ENCODE data around the gene GABRP. TPM values are rescaled to one million over a fixed set of nuclear protein-coding genes. Genes with fewer than 3 reads are reported as not detected.

Gene GABRP
- polyA plus RNA-seq, 3 donors = not detected

DNA sequence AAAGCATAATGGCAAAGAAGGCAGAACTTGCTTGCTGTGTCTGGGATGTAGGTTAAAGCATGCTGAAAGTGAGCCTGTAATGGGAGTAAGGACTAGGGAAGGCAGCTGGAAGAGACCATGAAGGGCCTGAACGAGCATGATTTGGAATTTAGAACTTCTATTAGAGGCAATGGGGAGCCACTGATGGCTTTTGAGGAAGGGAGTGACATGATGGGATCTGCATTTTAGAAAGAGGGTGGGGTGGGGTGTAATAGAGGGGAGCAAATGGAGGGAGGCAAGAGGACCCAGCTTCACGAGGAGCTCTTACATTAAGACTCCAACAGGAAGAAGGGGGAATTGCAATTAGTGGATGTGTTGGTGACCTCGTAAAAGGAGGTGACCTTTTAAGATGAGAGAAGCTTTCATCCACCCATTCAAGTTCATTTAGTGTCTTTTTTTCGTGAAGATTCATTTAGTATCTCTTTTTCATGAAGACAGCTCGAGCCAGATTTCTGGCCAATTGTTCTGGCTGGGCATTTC lies 13.6 kb upstream of the GABRP start:
- intact Hi-C loops (cut with micrococcal nuclease) = no loop called here
- Histone ChIP-seq H3K9ac (ENCODE audit: insufficient read depth, low read length, poor library complexity, severe bottlenecking) (no peak overlapping the region), H3K27me3 (ENCODE audit: control insufficient read depth in 2 of 2, insufficient read depth in 2 of 2, low read length in 2 of 2) (no peaks in the 10 kb centered on the region), H3K79me2 (ENCODE audit: insufficient read depth, low read length) (no peaks in the 10 kb centered on the region), H3K9me3 (replicated peaks in 1 of 2; ENCODE audit: control insufficient read depth in 1 of 2, insufficient read depth in 1 of 2, low read length in 2 of 2) (no peaks in the 10 kb centered on the region), H3K4me1 (ENCODE audit: control insufficient read depth in 1 of 2, insufficient read depth in 2 of 2, low read length in 2 of 2) (no peaks in the 10 kb centered on the region), H4K20me1 (ENCODE audit: insufficient read depth, low read length) (no peaks in the 10 kb centered on the region), H3K4me3 (replicated peaks in 1 of 3; ENCODE audit: low read depth in 2 of 3, low read length in 3 of 3) (no peak overlapping the region), H3K4me2 (replicated peaks; ENCODE audit: extremely low read depth, low read length, poor library complexity, severe bottlenecking) (no peak overlapping the region), H3K27ac (ENCODE audit: low read depth in 1 of 2, low read length in 2 of 2) (no peak overlapping the region), H3K36me3 (replicated peaks in 1 of 2; ENCODE audit: control insufficient read depth in 1 of 2, insufficient read depth in 2 of 2, low read length in 2 of 2) (no peaks in the 10 kb centered on the region), H2AFZ (ENCODE audit: insufficient read depth, low read depth, low read length, poor library complexity, severe bottlenecking) (no peak overlapping the region)
- no peak for DNase-seq
- Mint-ChIP-seq H3K4me3 (no peak overlapping the region), H3K4me1 (no peaks in the 10 kb centered on the region), H3K27me3 (ENCODE audit: low read depth in 3 of 3) (peaks cover 5 to 16% (median 7%) of the 10 kb centered on the region in 3 donors), H3K9me3 (no peaks in the 10 kb centered on the region), H3K27ac (no peak overlapping the region), H3K36me3 (no peaks in the 10 kb centered on the region)
- WGBS (ENCODE audit: insufficient coverage) = 88% methylated on average over 2 of the region's 5 CpGs
- TF ChIP-seq, protein P1, sequence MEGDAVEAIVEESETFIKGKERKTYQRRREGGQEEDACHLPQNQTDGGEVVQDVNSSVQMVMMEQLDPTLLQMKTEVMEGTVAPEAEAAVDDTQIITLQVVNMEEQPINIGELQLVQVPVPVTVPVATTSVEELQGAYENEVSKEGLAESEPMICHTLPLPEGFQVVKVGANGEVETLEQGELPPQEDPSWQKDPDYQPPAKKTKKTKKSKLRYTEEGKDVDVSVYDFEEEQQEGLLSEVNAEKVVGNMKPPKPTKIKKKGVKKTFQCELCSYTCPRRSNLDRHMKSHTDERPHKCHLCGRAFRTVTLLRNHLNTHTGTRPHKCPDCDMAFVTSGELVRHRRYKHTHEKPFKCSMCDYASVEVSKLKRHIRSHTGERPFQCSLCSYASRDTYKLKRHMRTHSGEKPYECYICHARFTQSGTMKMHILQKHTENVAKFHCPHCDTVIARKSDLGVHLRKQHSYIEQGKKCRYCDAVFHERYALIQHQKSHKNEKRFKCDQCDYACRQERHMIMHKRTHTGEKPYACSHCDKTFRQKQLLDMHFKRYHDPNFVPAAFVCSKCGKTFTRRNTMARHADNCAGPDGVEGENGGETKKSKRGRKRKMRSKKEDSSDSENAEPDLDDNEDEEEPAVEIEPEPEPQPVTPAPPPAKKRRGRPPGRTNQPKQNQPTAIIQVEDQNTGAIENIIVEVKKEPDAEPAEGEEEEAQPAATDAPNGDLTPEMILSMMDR (IDR thresholded peaks at IDR 0.05) = no peak

DNA sequence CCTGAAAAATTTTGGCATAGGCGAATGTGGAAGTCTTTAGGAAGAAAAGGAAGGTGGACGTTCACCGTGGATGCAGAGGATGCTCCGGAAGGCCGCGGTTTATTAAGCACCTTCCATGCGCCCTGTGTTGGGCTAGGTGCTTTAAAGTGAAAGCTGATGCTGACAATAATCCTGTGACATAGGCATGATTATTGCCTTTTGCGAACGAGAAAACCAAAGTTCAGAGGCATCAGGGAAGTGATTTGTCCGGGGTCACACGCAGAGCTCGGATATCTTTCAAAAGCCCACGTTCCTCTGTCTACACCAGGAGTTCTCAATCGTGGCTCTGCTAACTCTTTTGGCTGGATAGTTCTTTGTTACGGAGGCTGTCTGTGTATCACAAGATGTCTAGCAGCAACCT lies 12.0 kb upstream of the GABRP start:
- peaks cover 5 to 16% (median 7%) of the 10 kb centered on the region in 3 donors for H3K27me3 Mint-ChIP-seq (ENCODE audit: low read depth in 3 of 3)
- Histone ChIP-seq H3K27me3 (ENCODE audit: control insufficient read depth in 2 of 2, insufficient read depth in 2 of 2, low read length in 2 of 2) (no peaks in the 10 kb centered on the region), H4K20me1 (ENCODE audit: insufficient read depth, low read length) (no peaks in the 10 kb centered on the region), H3K9me3 (replicated peaks in 1 of 2; ENCODE audit: control insufficient read depth in 1 of 2, insufficient read depth in 1 of 2, low read length in 2 of 2) (no peaks in the 10 kb centered on the region), H3K4me2 (replicated peaks; ENCODE audit: extremely low read depth, low read length, poor library complexity, severe bottlenecking) (no peak overlapping the region), H3K79me2 (ENCODE audit: insufficient read depth, low read length) (no peaks in the 10 kb centered on the region), H3K4me3 (replicated peaks in 1 of 3; ENCODE audit: low read depth in 2 of 3, low read length in 3 of 3) (no peak overlapping the region), H3K9ac (ENCODE audit: insufficient read depth, low read length, poor library complexity, severe bottlenecking) (no peak overlapping the region), H3K27ac (ENCODE audit: low read depth in 1 of 2, low read length in 2 of 2) (no peak overlapping the region), H3K36me3 (replicated peaks in 1 of 2; ENCODE audit: control insufficient read depth in 1 of 2, insufficient read depth in 2 of 2, low read length in 2 of 2) (no peaks in the 10 kb centered on the region), H2AFZ (ENCODE audit: insufficient read depth, low read depth, low read length, poor library complexity, severe bottlenecking) (no peak overlapping the region), H3K4me1 (ENCODE audit: control insufficient read depth in 1 of 2, insufficient read depth in 2 of 2, low read length in 2 of 2) (peaks cover 0 to 3% of the 10 kb centered on the region in 2 donors)
- no peak overlapping the region for H3K4me3 Mint-ChIP-seq
- intact Hi-C loops (cut with micrococcal nuclease) = no loop called here
- H3K27ac Mint-ChIP-seq = no peak overlapping the region
- H3K4me1 Mint-ChIP-seq = peaks cover 6% of the 10 kb centered on the region
- TF ChIP-seq, protein P1 (IDR thresholded peaks at IDR 0.05) = no peak
- DNase-seq = no peak
- H3K36me3 Mint-ChIP-seq = no peaks in the 10 kb centered on the region
- 93% methylated on average over 13 of the region's 15 CpGs for WGBS (ENCODE audit: insufficient coverage)
- no peaks in the 10 kb centered on the region for H3K9me3 Mint-ChIP-seq

Measured in CD14-positive monocyte (primary cell).